ENCODE measurements around the gene STKLD1.

DNA sequence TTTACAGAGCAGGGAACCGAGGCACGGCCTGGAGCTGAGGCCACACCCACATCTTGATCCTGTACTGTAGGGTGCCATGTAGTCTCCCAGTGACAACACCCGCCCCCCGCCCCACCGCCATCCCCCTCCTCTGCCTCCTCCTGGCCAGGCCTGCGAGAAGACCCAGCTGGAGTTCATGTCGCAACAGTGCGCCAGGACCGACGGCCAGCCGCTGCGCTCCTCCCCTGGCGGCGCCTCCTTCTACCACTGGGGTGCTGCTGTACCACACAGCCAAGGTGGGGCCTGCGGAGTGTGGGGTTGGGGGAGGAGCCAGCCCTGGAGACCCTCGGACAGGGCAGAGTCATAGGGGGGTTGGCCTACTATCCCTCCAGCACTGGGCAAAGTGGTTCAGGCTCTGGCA, 60.5 kb downstream of the STKLD1 start:
- TF ChIP-seq, protein P1, sequence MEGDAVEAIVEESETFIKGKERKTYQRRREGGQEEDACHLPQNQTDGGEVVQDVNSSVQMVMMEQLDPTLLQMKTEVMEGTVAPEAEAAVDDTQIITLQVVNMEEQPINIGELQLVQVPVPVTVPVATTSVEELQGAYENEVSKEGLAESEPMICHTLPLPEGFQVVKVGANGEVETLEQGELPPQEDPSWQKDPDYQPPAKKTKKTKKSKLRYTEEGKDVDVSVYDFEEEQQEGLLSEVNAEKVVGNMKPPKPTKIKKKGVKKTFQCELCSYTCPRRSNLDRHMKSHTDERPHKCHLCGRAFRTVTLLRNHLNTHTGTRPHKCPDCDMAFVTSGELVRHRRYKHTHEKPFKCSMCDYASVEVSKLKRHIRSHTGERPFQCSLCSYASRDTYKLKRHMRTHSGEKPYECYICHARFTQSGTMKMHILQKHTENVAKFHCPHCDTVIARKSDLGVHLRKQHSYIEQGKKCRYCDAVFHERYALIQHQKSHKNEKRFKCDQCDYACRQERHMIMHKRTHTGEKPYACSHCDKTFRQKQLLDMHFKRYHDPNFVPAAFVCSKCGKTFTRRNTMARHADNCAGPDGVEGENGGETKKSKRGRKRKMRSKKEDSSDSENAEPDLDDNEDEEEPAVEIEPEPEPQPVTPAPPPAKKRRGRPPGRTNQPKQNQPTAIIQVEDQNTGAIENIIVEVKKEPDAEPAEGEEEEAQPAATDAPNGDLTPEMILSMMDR (IDR thresholded peaks at IDR 0.05), result no peak
- no peak for TF ChIP-seq EP300 (IDR thresholded peaks at IDR 0.05)

Data from tibial nerve (tissue), 4 donors.